ENCODE data around the gene DIDO1. TPM values are rescaled to one million over a fixed set of nuclear protein-coding genes. Genes with fewer than 3 reads are reported as not detected.

DIDO1 gene
- total and polyA plus RNA-seq, 2 of the 4 experiments (the other 2 are of a cell fraction), result 21.8 to 28.1 TPM

DNA sequence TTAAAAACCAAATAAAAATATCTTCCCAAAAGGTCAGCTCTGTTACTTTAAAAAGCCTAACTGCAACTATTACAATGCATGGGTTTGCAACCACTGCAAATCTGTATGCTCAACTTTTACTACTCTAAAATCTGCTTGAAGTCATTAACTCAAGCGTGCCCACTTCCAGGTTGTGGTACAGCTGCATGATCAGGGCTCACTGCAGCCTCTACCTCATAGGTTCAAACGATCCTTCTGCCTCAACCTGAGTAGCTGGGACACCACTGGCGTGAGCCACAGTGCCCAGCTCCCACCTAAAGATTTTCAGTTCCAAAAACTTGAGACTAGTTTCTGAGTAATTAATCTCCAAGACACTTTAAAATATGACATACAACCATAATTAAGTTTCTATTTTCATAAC is 8.2 kb downstream of the DIDO1 start:
- no peaks in the 10 kb centered on the region for H3K27me3 ChIP-seq (ENCODE audit: control insufficient read depth, insufficient read depth, low read length)
- TF ChIP-seq MAFK (IDR thresholded peaks at IDR 0.05; ENCODE audit: low read depth, low read length), result no peak
- TF ChIP-seq FOS (IDR thresholded peaks at IDR 0.05; ENCODE audit: low read depth, low read length), result no peak
- no peak for TF ChIP-seq CHD1 (IDR thresholded peaks at IDR 0.05; ENCODE audit: low read depth, low read length)
- TF ChIP-seq RCOR1 (IDR thresholded peaks at IDR 0.05; ENCODE audit: insufficient replicate concordance, low read length), result no peak
- TF ChIP-seq SMC3 (IDR thresholded peaks at IDR 0.05; ENCODE audit: low read depth, low read length), result no peak
- TF ChIP-seq POLR2A (IDR thresholded peaks at IDR 0.05; ENCODE audit: low read depth, low read length), result no peak
- TF ChIP-seq, protein P1, sequence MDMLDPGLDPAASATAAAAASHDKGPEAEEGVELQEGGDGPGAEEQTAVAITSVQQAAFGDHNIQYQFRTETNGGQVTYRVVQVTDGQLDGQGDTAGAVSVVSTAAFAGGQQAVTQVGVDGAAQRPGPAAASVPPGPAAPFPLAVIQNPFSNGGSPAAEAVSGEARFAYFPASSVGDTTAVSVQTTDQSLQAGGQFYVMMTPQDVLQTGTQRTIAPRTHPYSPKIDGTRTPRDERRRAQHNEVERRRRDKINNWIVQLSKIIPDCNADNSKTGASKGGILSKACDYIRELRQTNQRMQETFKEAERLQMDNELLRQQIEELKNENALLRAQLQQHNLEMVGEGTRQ (IDR thresholded peaks at IDR 0.05; ENCODE audit: low read depth, low read length), result no peak
- no peak for TF ChIP-seq BHLHE40 (IDR thresholded peaks at IDR 0.05; ENCODE audit: low read depth, low read length)
- no peak for TF ChIP-seq NFE2L2 (IDR thresholded peaks at IDR 0.05; ENCODE audit: low read depth, low read length)
- TF ChIP-seq, protein P2, sequence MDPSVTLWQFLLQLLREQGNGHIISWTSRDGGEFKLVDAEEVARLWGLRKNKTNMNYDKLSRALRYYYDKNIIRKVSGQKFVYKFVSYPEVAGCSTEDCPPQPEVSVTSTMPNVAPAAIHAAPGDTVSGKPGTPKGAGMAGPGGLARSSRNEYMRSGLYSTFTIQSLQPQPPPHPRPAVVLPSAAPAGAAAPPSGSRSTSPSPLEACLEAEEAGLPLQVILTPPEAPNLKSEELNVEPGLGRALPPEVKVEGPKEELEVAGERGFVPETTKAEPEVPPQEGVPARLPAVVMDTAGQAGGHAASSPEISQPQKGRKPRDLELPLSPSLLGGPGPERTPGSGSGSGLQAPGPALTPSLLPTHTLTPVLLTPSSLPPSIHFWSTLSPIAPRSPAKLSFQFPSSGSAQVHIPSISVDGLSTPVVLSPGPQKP (IDR thresholded peaks at IDR 0.05; ENCODE audit: borderline replicate concordance, low read depth, low read length), result no peak
- no peak for TF ChIP-seq CEBPB (IDR thresholded peaks at IDR 0.05; ENCODE audit: low read depth, low read length)
- no peak for TF ChIP-seq MXI1 (IDR thresholded peaks at IDR 0.05; ENCODE audit: borderline replicate concordance, low read depth, low read length)
- no peak for TF ChIP-seq RAD21 (IDR thresholded peaks at IDR 0.05; ENCODE audit: low read length)
- TF ChIP-seq, protein P3, sequence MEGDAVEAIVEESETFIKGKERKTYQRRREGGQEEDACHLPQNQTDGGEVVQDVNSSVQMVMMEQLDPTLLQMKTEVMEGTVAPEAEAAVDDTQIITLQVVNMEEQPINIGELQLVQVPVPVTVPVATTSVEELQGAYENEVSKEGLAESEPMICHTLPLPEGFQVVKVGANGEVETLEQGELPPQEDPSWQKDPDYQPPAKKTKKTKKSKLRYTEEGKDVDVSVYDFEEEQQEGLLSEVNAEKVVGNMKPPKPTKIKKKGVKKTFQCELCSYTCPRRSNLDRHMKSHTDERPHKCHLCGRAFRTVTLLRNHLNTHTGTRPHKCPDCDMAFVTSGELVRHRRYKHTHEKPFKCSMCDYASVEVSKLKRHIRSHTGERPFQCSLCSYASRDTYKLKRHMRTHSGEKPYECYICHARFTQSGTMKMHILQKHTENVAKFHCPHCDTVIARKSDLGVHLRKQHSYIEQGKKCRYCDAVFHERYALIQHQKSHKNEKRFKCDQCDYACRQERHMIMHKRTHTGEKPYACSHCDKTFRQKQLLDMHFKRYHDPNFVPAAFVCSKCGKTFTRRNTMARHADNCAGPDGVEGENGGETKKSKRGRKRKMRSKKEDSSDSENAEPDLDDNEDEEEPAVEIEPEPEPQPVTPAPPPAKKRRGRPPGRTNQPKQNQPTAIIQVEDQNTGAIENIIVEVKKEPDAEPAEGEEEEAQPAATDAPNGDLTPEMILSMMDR (conservative IDR thresholded peaks at IDR 0.05; ENCODE audit: low read depth, low read length), result no peak
- no peak for TF ChIP-seq MAZ (IDR thresholded peaks at IDR 0.05; ENCODE audit: borderline replicate concordance, low read depth, low read length)
- TF ChIP-seq RFX5 (IDR thresholded peaks at IDR 0.05; ENCODE audit: low read depth, low read length), result no peak
- 89% methylated on average over 1 of the region's 3 CpGs; no CpG with 5 or more reads in 1 of the 2 experiments for WGBS, 2 experiments (ENCODE audit: extremely low coverage in 2 of 2, insufficient read length in 1 of 2)
- in situ Hi-C loops (cut with MboI; ENCODE audit: low sequenced_read_pairs), result no loop called here
- no peak overlapping the region for H2BK15ac ChIP-seq (ENCODE audit: low read depth, low read length)
- ATAC-seq (ENCODE audit: low read depth) (no peak), DNase-seq (no peak)
- H3K4me1 ChIP-seq (ENCODE audit: control insufficient read depth, insufficient read depth, low read length), result peaks cover 20% of the 10 kb centered on the region; the same call in 1 of the 2 replicates
- peaks cover 0 to 80% of the 10 kb centered on the region in 2 experiments; a peak in 2 of 4 replicates for H3K79me1 ChIP-seq (ENCODE audit: low read depth in 1 of 2, low read length in 2 of 2)
- H3K4me3 ChIP-seq (ENCODE audit: insufficient read depth, low read depth, low read length), result no peak overlapping the region
- no peak overlapping the region for H2BK120ac ChIP-seq (ENCODE audit: low read depth, low read length)
- CTCF ChIA-PET, result interaction anchor here (4.3 kb wide), 1 partner anchor 11 kb away, joined by 12 read pairs; no protein-coding TSS in a partner anchor
- H4K5ac ChIP-seq (ENCODE audit: low read depth, low read length), result no peak overlapping the region
- POLR2A ChIA-PET (ENCODE audit: unreplicated experiment), result no interaction called here
- no peak overlapping the region for H3K14ac ChIP-seq (replicated peaks; ENCODE audit: low read depth, low read length)
- intact Hi-C loops (cut with micrococcal nuclease), result loop anchor here (5.0 kb wide), 1 partner anchor 56 kb away; the partner anchor contains the start of gene TCFL5
- dilution Hi-C loops (cut with HindIII; ENCODE audit: low sequenced_read_pairs, unreplicated experiment), result no loop called here
- H4K20me1 ChIP-seq (ENCODE audit: insufficient read depth, low read length), result peaks cover 97% of the 10 kb centered on the region
- no peak overlapping the region for H3K23ac ChIP-seq (ENCODE audit: low read depth, low read length)
- H3K56ac ChIP-seq (ENCODE audit: extremely low read depth, insufficient read depth, low read length), result no peak overlapping the region
- H4K91ac ChIP-seq (ENCODE audit: insufficient read depth, low read depth, low read length), result no peak overlapping the region
- no peak overlapping the region for H3K4me2 ChIP-seq (ENCODE audit: low read depth, low read length)
- H2BK5ac ChIP-seq (ENCODE audit: low read depth, low read length, poor library complexity, severe bottlenecking), result no peak overlapping the region
- H2AFZ ChIP-seq (replicated peaks; ENCODE audit: low read length, poor library complexity), result no peak overlapping the region
- H4K8ac ChIP-seq (ENCODE audit: low read depth in 2 of 2, low read length in 2 of 2), result no peak overlapping the region
- no TSS peak for BruUV-seq (replicated peaks)
- no peak overlapping the region for H2AK9ac ChIP-seq (replicated peaks; ENCODE audit: low read depth, low read length, poor library complexity)
- H3K9me3 ChIP-seq (ENCODE audit: control insufficient read depth, insufficient read depth, low read length), result no peaks in the 10 kb centered on the region
- peaks cover 3% of the 10 kb centered on the region; the same call in 1 of the 2 replicates for H3K36me3 ChIP-seq (ENCODE audit: control insufficient read depth, insufficient read depth, low read length)
- H3K4ac ChIP-seq (ENCODE audit: low read depth, low read length), result no peak overlapping the region
- H2BK20ac ChIP-seq (ENCODE audit: low read depth, low read length), result 0 out of 2 replicates have a peak overlapping the region, but pooled peaks have one; percentile 14
- H2AK5ac ChIP-seq (ENCODE audit: low read depth, low read length), result no peak overlapping the region
- no peak overlapping the region for H3K18ac ChIP-seq (ENCODE audit: low read depth, low read length)
- H3K27ac ChIP-seq (ENCODE audit: insufficient read depth, low read length), result no peak overlapping the region
- no peak overlapping the region for H3K9ac ChIP-seq (ENCODE audit: low read depth, low read length)
- H3K9me1 ChIP-seq (ENCODE audit: insufficient read depth, low read length), result peaks cover 23% of the 10 kb centered on the region

Measured in IMR-90 (cell line).